Esophagus muscularis mucosa (tissue), 4 donors: Measurements from ENCODE around the gene PRMT7. TPM values are rescaled to one million over a fixed set of nuclear protein-coding genes. Genes with fewer than 3 reads are reported as not detected.

Experiments
- DNase-seq: peaks from one replicate; pipeline ENCODE4 v3.0.0-alpha.2; 2017; ENCODE audit errors: extremely low spot score
- H3K27ac ChIP-seq, 4 donors: fragments of 200-600 bp; sonication (generic); replicated peaks in 1 of 4; 1 replicate in 3 of 4; 2 replicates in 1 of 4; pipeline ENCODE4 v1.5.1; 2016 to 2019; ENCODE audit warnings: mild to moderate bottlenecking in 1 of 4
- H3K27me3 ChIP-seq, 4 donors: fragments of 200-600 bp; sonication (generic); one replicate each; pipeline versions ENCODE4 v1.5.1 to v1.6.0; 2016 to 2019
- H3K36me3 ChIP-seq, 4 donors: fragments of 200-600 bp; sonication (generic); one replicate each; pipeline ENCODE4 v1.5.1; 2016 to 2019
- H3K4me1 ChIP-seq, 4 donors: fragments of 200-600 bp; sonication (generic); one replicate each; pipeline ENCODE4 v1.5.1; 2016 to 2019
- H3K4me3 ChIP-seq, 4 donors: fragments of 200-600 bp; sonication (generic); 1 replicate in 2 of 4; 2 replicates in 2 of 4; pipeline ENCODE4 v1.5.1; 2016 to 2019; ENCODE audit warnings: mild to moderate bottlenecking in 4 of 4, moderate library complexity in 1 of 4
- H3K9me3 ChIP-seq, 4 donors: fragments of 200-600 bp; sonication (generic); 1 replicate in 3 of 4; 2 replicates in 1 of 4; pipeline ENCODE4 v1.5.1; 2016 to 2019
- EP300 ChIP-seq: sonication (generic); formaldehyde crosslinking; IDR thresholded peaks from one replicate; pipeline ENCODE4 v1.6.1; 2017; ENCODE audit warnings: antibody characterized with exemption
- POLR2A ChIP-seq: fragments of 450-650 bp; IDR thresholded peaks from one replicate; pipeline ENCODE4 v1.6.1; 2017; ENCODE audit warnings: antibody characterized with exemption, moderate library complexity, mild to moderate bottlenecking, low read depth
- POLR2AphosphoS5 ChIP-seq, 2 donors: sonication (generic); formaldehyde crosslinking; IDR thresholded peaks; one replicate each; pipeline ENCODE4 v1.6.1; 2017; ENCODE audit warnings: antibody characterized with exemption in 2 of 2
- WGBS: methylation state at CpG from one replicate; pipeline ENCODE4 v1.1.5; 2018; 5-methylcytosine and 5-hydroxymethylcytosine counted together
- intact Hi-C: fragments of 100-400 bp; cut with DNase I; formaldehyde crosslinking; loops from one replicate; pipeline ENCODE4 v1.15.1; 2023
- total RNA-seq, 4 donors: library from RNA; depleted of rRNA; stranded (reverse); fragments of >200 nt; gene quantifications; one replicate each; pipeline versions ENCODE4 v1.1.0 to v1.2.1, GENCODE V29; 2016
- TF ChIP-seq, protein P1 (sequence below), 3 experiments: fragments of 200-600 bp in 2 of 3; fragments of 450-650 bp in 1 of 3; sonication (generic) in 2 of 3; IDR thresholded peaks; one replicate each; pipeline ENCODE4 v1.5.1; 2017 to 2019; ENCODE audit warnings: antibody characterized with exemption in 3 of 3, mild to moderate bottlenecking in 2 of 3, moderate library complexity in 1 of 3

The PRMT7 gene
- total RNA-seq, 4 donors from 2014 or later = 20.0 to 31.1 (median 26.8) TPM

DNA sequence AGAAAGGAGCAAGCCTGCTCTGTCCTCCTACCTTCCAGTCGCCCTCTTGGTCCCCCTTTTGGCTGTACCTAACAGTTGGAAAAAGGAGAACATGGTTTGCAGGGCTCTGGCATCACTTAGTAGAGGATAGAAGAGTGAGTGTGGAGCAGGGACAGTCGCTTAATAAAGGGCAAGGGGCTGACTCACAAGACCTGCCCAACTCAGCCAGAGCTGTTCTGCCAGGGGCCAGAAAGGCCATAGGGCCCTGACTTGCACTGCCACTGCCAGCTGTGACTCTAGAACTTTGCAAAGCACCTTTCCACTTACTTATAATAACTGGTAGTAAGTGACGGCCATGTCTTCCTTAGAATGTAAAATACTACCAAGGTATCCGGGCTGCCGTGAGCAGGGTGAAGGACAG is 13.5 kb downstream of the PRMT7 start:
- intact Hi-C loops = no loop called here

GRCh38 chr16:68324780-68325357 is 14.1 kb downstream of the PRMT7 start:
- Histone ChIP-seq H3K9me3 (no peaks in the 10 kb centered on the region), H3K4me1 (peaks cover 0 to 8% (median 0%) of the 10 kb centered on the region in 4 donors), H3K27ac (no peak overlapping the region), H3K27me3 (no peaks in the 10 kb centered on the region), H3K4me3 (no peak overlapping the region), H3K36me3 (peaks cover 22 to 78% (median 63%) of the 10 kb centered on the region in 4 donors)
- intact Hi-C loops = no loop called here
- TF ChIP-seq POLR2AphosphoS5 (IDR thresholded peaks at IDR 0.05) (no peak), EP300 (no peak), POLR2A (no peak)
- TF ChIP-seq, protein P1, sequence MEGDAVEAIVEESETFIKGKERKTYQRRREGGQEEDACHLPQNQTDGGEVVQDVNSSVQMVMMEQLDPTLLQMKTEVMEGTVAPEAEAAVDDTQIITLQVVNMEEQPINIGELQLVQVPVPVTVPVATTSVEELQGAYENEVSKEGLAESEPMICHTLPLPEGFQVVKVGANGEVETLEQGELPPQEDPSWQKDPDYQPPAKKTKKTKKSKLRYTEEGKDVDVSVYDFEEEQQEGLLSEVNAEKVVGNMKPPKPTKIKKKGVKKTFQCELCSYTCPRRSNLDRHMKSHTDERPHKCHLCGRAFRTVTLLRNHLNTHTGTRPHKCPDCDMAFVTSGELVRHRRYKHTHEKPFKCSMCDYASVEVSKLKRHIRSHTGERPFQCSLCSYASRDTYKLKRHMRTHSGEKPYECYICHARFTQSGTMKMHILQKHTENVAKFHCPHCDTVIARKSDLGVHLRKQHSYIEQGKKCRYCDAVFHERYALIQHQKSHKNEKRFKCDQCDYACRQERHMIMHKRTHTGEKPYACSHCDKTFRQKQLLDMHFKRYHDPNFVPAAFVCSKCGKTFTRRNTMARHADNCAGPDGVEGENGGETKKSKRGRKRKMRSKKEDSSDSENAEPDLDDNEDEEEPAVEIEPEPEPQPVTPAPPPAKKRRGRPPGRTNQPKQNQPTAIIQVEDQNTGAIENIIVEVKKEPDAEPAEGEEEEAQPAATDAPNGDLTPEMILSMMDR (IDR thresholded peaks at IDR 0.05) = no peak
- 95% methylated on average over 8 of the region's 8 CpGs for WGBS
- DNase-seq = no peak

More for the DNA sequence above, 13.5 kb downstream of the PRMT7 start:
- Histone ChIP-seq H3K9me3 (no peaks in the 10 kb centered on the region), H3K4me3 (no peak overlapping the region), H3K27me3 (no peaks in the 10 kb centered on the region), H3K4me1 (peaks cover 0 to 8% (median 0%) of the 10 kb centered on the region in 4 donors), H3K36me3 (peaks cover 22 to 78% (median 63%) of the 10 kb centered on the region in 4 donors), H3K27ac (no peak overlapping the region)
- DNase-seq = no peak
- WGBS = 76% methylated on average over 3 of the region's 5 CpGs
- TF ChIP-seq, protein P1 (IDR thresholded peaks at IDR 0.05) = no peak
- TF ChIP-seq EP300 (no peak), POLR2AphosphoS5 (IDR thresholded peaks at IDR 0.05) (no peak), POLR2A (no peak)

- Histone ChIP-seq H3K27ac (no peak overlapping the region), H3K4me3 (no peak overlapping the region), H3K36me3 (peaks cover 19 to 57% (median 46%) of the 10 kb centered on the region in 4 donors), H3K9me3 (no peaks in the 10 kb centered on the region), H3K4me1 (peaks cover 10 to 17% (median 15%) of the 10 kb centered on the region in 4 donors), H3K27me3 (no peaks in the 10 kb centered on the region)
- intact Hi-C loops = loop anchor here (1.0 kb wide), 1 partner anchor 67 kb away; no protein-coding TSS in a partner anchor
- TF ChIP-seq, protein P1 (IDR thresholded peaks at IDR 0.05) = peak; percentile 89 to 98 (median 96)
- TF ChIP-seq POLR2AphosphoS5 (IDR thresholded peaks at IDR 0.05) (peak; percentile 18 to 60), POLR2A (no peak), EP300 (no peak)
- WGBS = 38% methylated on average over 13 of the region's 13 CpGs
- peak; percentile 95 for DNase-seq
Measured at GRCh38 chr16:68328151-68328859, 17.5 kb downstream of the PRMT7 start.

DNA sequence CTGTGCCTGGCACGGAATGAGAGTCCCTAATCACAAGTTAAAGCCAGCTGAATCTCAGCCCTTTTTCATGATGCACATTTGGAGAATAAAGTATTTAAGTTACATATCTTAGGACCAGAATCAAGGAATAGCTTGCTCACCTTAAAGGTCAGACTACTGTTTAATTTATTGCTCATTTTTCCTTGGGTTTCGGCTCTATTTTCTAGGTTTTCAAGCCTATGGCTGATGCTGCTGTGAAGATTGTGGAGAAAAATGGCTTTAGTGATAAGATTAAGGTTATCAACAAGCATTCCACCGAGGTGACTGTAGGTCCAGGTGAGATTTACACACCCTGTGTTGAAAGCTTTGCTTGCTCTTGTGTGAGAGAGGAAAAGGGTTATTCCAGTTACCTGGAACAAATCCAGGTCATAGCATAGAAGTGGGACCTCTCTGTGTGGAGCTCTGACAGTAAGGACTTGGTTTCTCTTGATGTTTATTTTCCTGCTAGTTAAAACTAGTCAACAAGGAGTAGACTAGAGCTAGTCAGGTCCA is 18.1 kb downstream of the PRMT7 start:
- intact Hi-C loops = loop anchor here (1.0 kb wide), 1 partner anchor 68 kb away; no protein-coding TSS in a partner anchor
- DNase-seq = no peak
- H3K4me3 ChIP-seq = no peak overlapping the region
- no peaks in the 10 kb centered on the region for H3K27me3 ChIP-seq
- H3K36me3 ChIP-seq = peaks cover 14 to 58% (median 45%) of the 10 kb centered on the region in 4 donors
- H3K4me1 ChIP-seq = peaks cover 10 to 20% (median 16%) of the 10 kb centered on the region in 4 donors
- no peak overlapping the region for H3K27ac ChIP-seq
- 42% methylated on average over 3 of the region's 3 CpGs for WGBS
- no peak for TF ChIP-seq POLR2AphosphoS5 (IDR thresholded peaks at IDR 0.05)
- no peaks in the 10 kb centered on the region for H3K9me3 ChIP-seq

DNA sequence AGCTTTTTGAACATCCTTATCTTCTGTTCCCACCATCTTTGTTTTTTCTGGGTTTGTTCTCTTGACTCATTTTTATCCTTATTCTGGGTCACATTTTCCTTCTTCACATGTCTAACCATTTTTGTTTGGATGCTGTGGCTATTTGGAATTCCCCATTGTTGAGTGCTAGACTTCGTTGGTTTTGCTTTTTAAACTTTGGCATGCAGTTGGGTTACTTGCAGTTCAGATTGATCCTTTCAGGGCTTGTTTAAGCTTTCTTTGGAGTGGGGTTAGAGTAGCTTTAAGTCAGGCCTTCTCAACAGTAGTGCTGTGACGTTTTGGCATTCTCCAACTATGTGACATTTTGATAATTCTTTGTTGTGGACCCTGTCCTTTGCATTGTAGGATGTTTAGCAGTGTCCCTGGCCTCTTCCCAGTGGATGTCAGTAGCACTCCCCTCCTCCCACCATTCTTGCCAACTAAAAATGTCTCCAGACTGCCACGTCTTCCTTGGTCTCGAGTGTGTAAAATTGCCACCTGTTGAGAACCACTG is 21.1 kb downstream of the PRMT7 start:
- Histone ChIP-seq H3K9me3 (no peaks in the 10 kb centered on the region), H3K27ac (peak overlapping the region; percentile 13 to 52 (median 28)), H3K36me3 (peaks cover 0 to 51% (median 28%) of the 10 kb centered on the region in 4 donors), H3K4me1 (peaks cover 10 to 20% (median 16%) of the 10 kb centered on the region in 4 donors), H3K4me3 (no peak overlapping the region), H3K27me3 (no peaks in the 10 kb centered on the region)
- no peak for DNase-seq
- WGBS = 27% methylated on average over 4 of the region's 4 CpGs
- intact Hi-C loops = no loop called here
- TF ChIP-seq POLR2AphosphoS5 (IDR thresholded peaks at IDR 0.05) (no peak), EP300 (no peak), POLR2A (no peak)
- TF ChIP-seq, protein P1 (IDR thresholded peaks at IDR 0.05) = no peak
